Measurements from ENCODE around the gene TTC34.
"Not testable (repeated sequence)": the region's sequence is repeated elsewhere in the genome, so short reads cannot be mapped to it uniquely, and the experiment has no call there.

DNA sequence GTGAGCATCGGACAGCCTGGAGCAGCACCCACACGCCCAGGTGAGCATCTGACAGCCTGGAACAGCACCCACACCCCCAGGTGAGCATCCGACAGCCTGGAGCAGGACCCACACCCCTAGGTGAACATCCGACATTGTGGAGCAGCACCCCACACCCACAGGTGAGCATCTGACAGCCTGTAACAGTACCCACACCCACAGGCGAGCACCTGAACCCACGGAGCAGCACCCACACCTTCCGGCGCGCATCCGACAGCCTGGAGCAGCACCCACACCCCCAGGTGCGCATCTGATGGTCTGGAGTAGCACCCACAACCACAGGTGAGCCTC is 113.2 kb downstream of the TTC34 start:
- TF ChIP-seq, protein P1, sequence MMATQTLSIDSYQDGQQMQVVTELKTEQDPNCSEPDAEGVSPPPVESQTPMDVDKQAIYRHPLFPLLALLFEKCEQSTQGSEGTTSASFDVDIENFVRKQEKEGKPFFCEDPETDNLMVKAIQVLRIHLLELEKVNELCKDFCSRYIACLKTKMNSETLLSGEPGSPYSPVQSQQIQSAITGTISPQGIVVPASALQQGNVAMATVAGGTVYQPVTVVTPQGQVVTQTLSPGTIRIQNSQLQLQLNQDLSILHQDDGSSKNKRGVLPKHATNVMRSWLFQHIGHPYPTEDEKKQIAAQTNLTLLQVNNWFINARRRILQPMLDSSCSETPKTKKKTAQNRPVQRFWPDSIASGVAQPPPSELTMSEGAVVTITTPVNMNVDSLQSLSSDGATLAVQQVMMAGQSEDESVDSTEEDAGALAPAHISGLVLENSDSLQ (IDR thresholded peaks at IDR 0.05) = not testable (repeated sequence)
- TF ChIP-seq FOXK2 (IDR thresholded peaks at IDR 0.05); TARDBP (IDR thresholded peaks at IDR 0.05); NFRKB (IDR thresholded peaks at IDR 0.05); ELF4 (IDR thresholded peaks at IDR 0.05); FOXA1 (IDR thresholded peaks at IDR 0.05); SUZ12 (IDR thresholded peaks at IDR 0.05); ZNF384 (IDR thresholded peaks at IDR 0.05); SP1 (IDR thresholded peaks at IDR 0.05); BHLHE40 (IDR thresholded peaks at IDR 0.05; ENCODE audit: borderline replicate concordance); FOXM1 (IDR thresholded peaks at IDR 0.05; ENCODE audit: borderline replicate concordance); LEF1 (IDR thresholded peaks at IDR 0.05; ENCODE audit: borderline replicate concordance); CTBP1 (IDR thresholded peaks at IDR 0.05; ENCODE audit: borderline replicate concordance): not testable (repeated sequence)

Measured in HEK293T (cell line).